ENCODE results near the gene UBE2D4. TPM values are rescaled to one million over a fixed set of nuclear protein-coding genes. Genes with fewer than 3 reads are reported as not detected.
"Not testable (repeated sequence)": the region's sequence is repeated elsewhere in the genome, so short reads cannot be mapped to it uniquely, and the experiment has no call there.

The UBE2D4 gene
- 25.1 TPM for total RNA-seq
- long read RNA-seq, transcript UBE2D4-201 (7 exons, 3,974 nt), result major isoform, 32 of 51 reads
- long read RNA-seq, transcript UBE2D4-207 (8 exons, 849 nt), result minor isoform, 5 of 51 reads
- long read RNA-seq, partial matches to known transcripts, result 2 of 51 reads
- long read RNA-seq, other reads (novel, unspliced or antisense), result 7 of 51 reads

- peak; percentile 96 for DNase-seq (ENCODE audit: low spot score)
These were observed at the start of gene UBE2D4 for GRCh38 chr7:43925984-43926797. TSS of gene UBE2D4 (plus strand) at chr7:43926436. CDS start at chr7:43926533, 97 bp downstream.

DNA sequence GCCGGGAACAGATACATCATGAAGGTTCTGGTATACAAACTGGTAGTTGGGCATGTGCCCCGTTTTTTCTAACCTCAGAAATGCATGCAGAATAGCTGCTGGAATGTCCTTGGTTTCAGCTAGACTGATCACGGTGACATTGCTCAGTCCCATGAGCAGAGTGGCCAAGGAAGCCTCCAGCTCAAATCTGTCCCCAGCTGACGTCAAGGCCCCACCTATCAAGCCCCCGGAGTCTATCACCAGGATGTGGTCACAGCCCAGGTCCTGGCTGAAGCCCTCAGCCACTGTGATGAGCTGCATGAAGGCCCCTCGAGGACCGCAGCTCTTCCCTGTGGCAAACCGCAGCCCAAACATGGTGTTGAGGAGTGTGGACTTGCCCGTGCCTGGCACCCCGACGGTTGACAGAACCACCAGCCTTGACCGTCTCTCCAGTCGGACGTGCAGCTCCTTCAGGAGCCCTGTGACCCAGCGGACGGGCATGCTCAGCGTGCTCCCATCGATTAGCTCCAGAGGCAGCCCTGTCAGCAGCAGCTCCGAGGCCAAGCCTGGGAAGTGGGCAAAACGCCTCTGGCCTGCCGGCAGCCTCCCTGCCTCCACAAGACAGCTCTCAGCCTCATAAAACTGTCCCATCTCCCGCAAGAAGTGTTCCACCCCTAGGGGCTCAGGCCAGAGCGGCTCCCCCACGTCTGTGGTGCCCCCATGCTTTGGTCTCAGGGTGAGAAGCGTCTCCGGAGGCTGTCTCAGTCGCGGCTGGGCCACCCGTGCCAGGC, 49.1 kb upstream of the UBE2D4 start:
- no peak for DNase-seq (ENCODE audit: low spot score)

DNA sequence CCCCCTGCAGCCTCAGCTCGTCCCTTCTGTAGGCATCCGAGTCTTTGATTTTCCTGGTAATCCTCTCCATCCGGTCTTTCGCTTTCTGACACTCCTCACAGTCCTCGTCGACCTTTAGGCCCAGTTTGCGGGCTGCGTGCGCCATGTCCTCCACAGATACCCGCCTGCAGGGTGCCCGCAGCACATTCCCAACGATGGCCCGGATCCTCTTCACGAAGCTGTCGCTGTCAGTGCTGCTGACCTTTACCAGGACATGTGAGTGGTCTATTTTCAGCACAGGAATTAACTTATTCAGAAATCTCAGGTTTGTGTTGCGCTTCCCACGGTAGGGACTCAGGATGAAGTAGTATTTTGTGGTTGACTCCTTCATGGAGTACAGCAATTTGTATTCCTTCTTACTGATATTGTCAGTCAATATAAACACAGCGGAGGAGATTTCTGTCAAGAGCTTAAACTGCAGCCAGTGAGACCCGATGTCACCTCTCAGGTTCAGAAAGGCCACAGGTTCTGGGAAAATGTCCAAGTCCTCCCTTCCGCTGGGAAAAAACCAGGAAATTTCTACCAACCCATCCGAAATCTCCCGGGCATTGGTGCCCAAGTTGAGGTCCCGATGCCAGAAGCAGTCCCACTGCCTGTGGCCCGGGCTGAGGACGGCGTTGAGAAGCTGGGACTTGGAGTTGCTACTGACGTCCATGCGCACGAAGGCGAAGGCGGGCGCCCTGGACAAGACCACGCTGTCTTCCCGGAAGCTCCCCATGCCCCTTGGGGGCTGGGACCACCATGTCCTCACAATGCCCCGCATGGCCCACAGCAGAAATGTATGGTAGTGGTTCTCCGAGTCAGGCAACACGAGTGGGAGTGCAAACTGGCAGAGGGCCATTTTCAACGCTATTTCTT, 48.0 kb upstream of the UBE2D4 start:
- DNase-seq (ENCODE audit: low spot score), result no peak

DNA sequence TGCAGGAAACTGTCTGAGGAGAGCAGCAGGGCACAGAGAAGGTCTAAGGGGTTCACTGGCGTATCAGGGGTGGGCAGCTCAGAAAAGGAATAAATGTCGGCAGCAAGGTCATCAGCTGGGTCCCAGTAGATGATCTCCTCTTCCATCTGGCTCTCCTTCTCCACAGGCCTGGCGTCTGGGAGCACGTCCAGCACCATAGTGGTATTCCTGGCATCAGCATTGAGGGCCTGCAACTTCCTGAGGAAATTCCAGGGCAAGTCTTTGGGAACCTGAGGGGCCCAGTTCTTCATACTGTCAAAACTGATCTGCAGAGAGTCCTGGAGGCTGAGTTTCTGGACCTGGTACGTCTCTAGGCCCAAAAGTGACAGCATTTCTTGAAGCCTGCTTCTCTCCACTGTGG, 47.4 kb upstream of the UBE2D4 start:
- DNase-seq (ENCODE audit: low spot score), result no peak

DNA sequence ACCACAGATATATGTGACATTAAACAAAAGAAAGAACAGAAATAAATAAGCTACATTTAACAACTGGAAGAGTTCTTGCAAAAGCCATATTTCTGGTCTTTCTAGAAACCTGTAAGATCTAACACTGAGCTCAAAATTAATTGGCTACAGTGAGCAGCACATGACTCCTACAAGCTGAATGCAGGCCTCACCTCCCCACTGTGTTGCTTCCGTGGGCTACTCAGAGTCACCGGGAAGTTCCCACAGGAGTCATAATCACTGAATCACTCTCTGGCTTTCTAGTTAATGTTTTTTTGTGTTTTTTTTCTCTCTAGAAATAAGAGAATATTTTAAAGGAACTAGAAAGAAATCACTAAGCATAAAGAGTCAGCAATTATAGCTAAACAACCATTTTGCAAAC, 46.8 kb upstream of the UBE2D4 start:
- DNase-seq (ENCODE audit: low spot score), result no peak

- no peak for DNase-seq (ENCODE audit: low spot score)
These were observed 45.6 kb upstream of the UBE2D4 start for GRCh38 chr7:43880596-43880995.

- DNase-seq (ENCODE audit: low spot score), result no peak
These were observed 42.0 kb upstream of the UBE2D4 start for GRCh38 chr7:43884209-43884608.

- DNase-seq (ENCODE audit: low spot score), result no peak
These were observed 41.6 kb upstream of the UBE2D4 start for GRCh38 chr7:43884617-43885016.

DNA sequence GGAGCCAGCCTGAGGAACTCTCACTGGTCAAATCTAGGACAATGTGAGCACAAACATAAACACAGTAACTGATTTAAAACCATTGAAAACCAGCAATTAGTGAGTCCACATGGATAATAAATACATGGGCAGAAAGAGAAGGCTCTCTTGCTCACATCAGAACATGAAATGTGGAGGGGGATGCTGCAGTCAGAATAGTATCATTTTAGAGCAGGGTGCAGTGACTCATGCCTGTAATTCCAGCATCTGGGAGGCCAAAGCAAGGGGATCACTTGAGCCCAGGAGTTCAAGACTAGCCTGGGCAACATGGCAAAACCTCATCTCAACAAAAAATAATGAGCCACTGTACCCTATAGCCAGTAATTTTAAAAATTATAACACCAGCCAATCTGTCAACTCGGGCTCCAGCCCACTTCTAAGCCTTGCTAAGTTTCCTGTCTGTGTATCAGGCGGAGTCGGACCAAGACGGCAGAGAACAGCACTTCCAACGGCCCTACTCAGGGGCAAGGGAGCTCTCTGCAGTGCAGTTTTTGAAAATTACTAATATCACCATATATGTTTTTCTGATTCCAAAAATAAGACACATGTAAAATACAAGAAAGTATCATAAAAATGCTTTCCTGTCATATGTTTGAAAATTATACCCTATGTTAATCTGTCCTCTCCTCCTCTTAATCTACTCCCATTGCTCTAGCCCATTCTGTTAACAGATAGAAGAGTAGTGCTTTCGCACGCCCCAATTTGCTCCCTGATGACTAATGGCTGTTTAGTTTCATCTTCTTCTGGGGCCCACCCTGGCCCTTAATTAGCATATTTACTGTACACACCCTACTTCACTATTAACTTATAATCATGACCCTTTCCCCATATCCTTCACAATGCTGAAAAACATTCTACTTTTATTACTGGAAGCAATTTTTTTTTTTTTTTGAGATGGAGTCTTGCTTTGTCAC, 37.0 kb upstream of the UBE2D4 start:
- no peak for DNase-seq (ENCODE audit: low spot score)

GRCh38 chr7:43890468-43890867, 35.8 kb upstream of the UBE2D4 start:
- DNase-seq (ENCODE audit: low spot score), result no peak

GRCh38 chr7:43891069-43891955, 34.9 kb upstream of the UBE2D4 start:
- DNase-seq (ENCODE audit: low spot score), result no peak

GRCh38 chr7:43895847-43896415, 30.3 kb upstream of the UBE2D4 start:
- DNase-seq (ENCODE audit: low spot score), result no peak

- DNase-seq (ENCODE audit: low spot score), result not testable (repeated sequence)
These were observed 27.7 kb upstream of the UBE2D4 start for GRCh38 chr7:43898571-43898970.

DNA sequence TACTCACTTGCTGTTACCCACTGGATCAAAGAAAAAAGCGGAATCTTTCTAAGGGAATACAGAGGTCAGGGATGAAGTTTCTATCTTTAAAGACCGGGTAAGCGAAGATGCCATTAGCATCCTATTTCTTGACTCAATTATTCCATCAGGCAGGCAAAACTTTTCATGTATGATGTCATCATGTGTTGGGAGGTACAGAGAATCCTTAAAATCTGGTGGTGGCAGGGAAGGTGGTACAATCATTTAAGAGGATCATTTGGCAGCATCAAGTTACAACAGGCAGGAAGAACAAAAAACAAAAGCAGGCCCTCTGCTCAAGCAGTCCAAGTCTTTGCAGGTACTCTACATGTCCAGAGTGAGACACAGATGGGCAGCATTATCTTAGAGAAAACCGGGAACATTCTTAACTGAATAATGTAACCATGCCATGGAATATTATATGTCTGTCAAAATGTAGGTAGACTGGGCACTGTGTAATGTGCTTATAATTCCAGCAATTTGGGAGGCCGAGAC, 23.6 kb upstream of the UBE2D4 start:
- DNase-seq (ENCODE audit: low spot score), result no peak

DNA sequence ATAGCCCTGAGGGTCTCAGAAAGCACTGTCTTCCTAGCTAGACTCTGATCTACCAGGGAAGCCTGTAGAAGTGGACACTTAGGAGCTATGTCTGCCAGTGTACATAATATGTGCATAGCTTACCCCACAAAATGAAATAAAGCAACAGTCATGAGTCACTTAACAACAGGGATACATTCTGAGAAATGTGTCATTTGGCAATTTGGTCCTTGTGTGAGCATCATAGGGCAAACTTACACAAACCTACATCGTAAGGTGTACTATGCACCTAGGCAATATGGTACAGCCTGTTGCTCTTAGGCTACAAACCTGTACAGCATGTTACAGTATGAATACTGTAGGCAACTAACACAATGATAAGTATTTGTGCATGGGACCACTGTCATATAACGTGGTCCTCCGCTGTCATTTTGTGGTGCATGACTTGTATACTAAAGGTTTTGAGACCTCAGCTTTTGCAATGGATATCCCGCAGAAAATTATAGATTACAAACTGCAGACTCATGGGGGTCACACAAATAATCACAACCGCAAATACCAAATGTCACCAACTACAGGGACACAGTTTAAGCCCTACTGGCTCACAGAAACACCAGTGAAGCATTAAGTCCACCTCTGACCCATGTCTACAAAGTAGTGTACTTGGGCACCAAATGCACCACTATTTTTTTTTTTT, 21.6 kb upstream of the UBE2D4 start:
- no peak for DNase-seq (ENCODE audit: low spot score)

- no peak for DNase-seq (ENCODE audit: low spot score)
These were observed 20.9 kb upstream of the UBE2D4 start for GRCh38 chr7:43905209-43905946.

GRCh38 chr7:43905956-43906330, 20.3 kb upstream of the UBE2D4 start:
- DNase-seq (ENCODE audit: low spot score), result no peak

Data from mesenteric fat pad (tissue), 1 donor.